HG03520 (cell line): Measurements from ENCODE around the gene RTL10.

Source experiments
- ATAC-seq: cut with Tn5 transposase; IDR thresholded peaks from one replicate; pipeline ENCODE4 v1.9.1; 2021; ENCODE audit warnings: mild to moderate bottlenecking, moderate library complexity; ENCODE audit not compliant: unreplicated experiment

RTL10 gene

GRCh38 chr22:19854778-19855503 is at the start of gene RTL10, which contains the start of gene GNB1L:
TSS of gene RTL10 (minus strand) at chr22:19854874. CDS start at chr22:19852261, 2,613 bp downstream.
TSS of gene GNB1L (minus strand) at chr22:19854874. CDS start at chr22:19821355, 33,519 bp downstream.
- peak; percentile 79 for ATAC-seq

GRCh38 chr22:19904174-19904856 is 49.6 kb upstream of the RTL10 start:
- no peak for ATAC-seq

GRCh38 chr22:19903513-19903912 is 48.8 kb upstream of the RTL10 start:
- ATAC-seq, result no peak

GRCh38 chr22:19903031-19903430 is 48.4 kb upstream of the RTL10 start:
- ATAC-seq, result no peak

- ATAC-seq, result no peak
Observed at GRCh38 chr22:19902245-19902715, 47.6 kb upstream of the RTL10 start.

- no peak for ATAC-seq
Observed at GRCh38 chr22:19901577-19902244, 47.0 kb upstream of the RTL10 start.

GRCh38 chr22:19900707-19901436 is 46.2 kb upstream of the RTL10 start:
- ATAC-seq, result no peak

GRCh38 chr22:19898831-19899567 is 44.3 kb upstream of the RTL10 start:
- ATAC-seq, result no peak

- no peak for ATAC-seq
Observed at GRCh38 chr22:19898145-19898544, 43.5 kb upstream of the RTL10 start.

GRCh38 chr22:19897726-19898125 is 43.1 kb upstream of the RTL10 start:
- ATAC-seq, result no peak

- ATAC-seq, result no peak
Observed at GRCh38 chr22:19896665-19897355, 42.1 kb upstream of the RTL10 start.

- ATAC-seq, result no peak
Observed at GRCh38 chr22:19895160-19895849, 40.6 kb upstream of the RTL10 start.

GRCh38 chr22:19893363-19893762 is 38.7 kb upstream of the RTL10 start:
- ATAC-seq, result no peak

- ATAC-seq, result no peak
Observed at GRCh38 chr22:19892925-19893324, 38.3 kb upstream of the RTL10 start.

- ATAC-seq, result no peak
Observed at GRCh38 chr22:19892257-19892879, 37.7 kb upstream of the RTL10 start.

GRCh38 chr22:19891317-19892256 is 36.9 kb upstream of the RTL10 start:
- ATAC-seq, result no peak

GRCh38 chr22:19890502-19891316 is 36.0 kb upstream of the RTL10 start:
- ATAC-seq, result no peak
